ENCODE data around the gene HOXB1.

- TF ChIP-seq CTCF (IDR thresholded peaks at IDR 0.05): no peak
- TF ChIP-seq POLR2A (IDR thresholded peaks at IDR 0.05): no peak
Observed at GRCh38 chr17:48502312-48502711, 28.5 kb downstream of the HOXB1 start.
